KMS-11 (cell line): Measurements from ENCODE around the gene KIF25.
"Not testable (repeated sequence)": the region's sequence is repeated elsewhere in the genome, so short reads cannot be mapped to it uniquely, and the experiment has no call there.

Source experiments
- H2AFZ ChIP-seq: fragments of 200-600 bp; sonication (generic); 2 replicates; pipeline ENCODE4 v1.6.1; 2016; ENCODE audit warnings: antibody characterized with exemption, mixed run types, low read depth
- H3K27ac ChIP-seq: fragments of 200-600 bp; sonication (generic); 2 replicates; pipeline ENCODE4 v1.6.1; 2016; ENCODE audit warnings: mild to moderate bottlenecking, mixed run types
- H3K27me3 ChIP-seq: fragments of 200-600 bp; sonication (generic); 2 replicates; pipeline ENCODE4 v1.6.1; 2017; ENCODE audit warnings: mild to moderate bottlenecking, low read depth, mixed run types, moderate library complexity; ENCODE audit not compliant: insufficient read depth
- H3K36me3 ChIP-seq: fragments of 200-600 bp; sonication (generic); 2 replicates; pipeline ENCODE4 v1.6.1; 2017; ENCODE audit warnings: mild to moderate bottlenecking, mixed run types; ENCODE audit not compliant: insufficient read depth
- H3K4me1 ChIP-seq: fragments of 200-600 bp; sonication (generic); 2 replicates; pipeline ENCODE4 v1.6.1; 2016; ENCODE audit warnings: mild to moderate bottlenecking, low read depth, mixed run types; ENCODE audit not compliant: poor library complexity, severe bottlenecking
- H3K4me2 ChIP-seq: fragments of 200-600 bp; sonication (generic); 2 replicates; pipeline ENCODE4 v1.7.0; 2016; ENCODE audit warnings: mild to moderate bottlenecking, mixed run types
- H3K4me3 ChIP-seq: fragments of 200-600 bp; sonication (generic); IDR thresholded peaks from 2 replicates; pipeline ENCODE4 v1.6.1; 2017; ENCODE audit warnings: low read depth, low read length, mixed read lengths; ENCODE audit not compliant: insufficient read depth
- H3K79me2 ChIP-seq: fragments of 200-600 bp; sonication (generic); 2 replicates; pipeline ENCODE4 v1.6.1; 2016; ENCODE audit warnings: low read depth, mixed run types; ENCODE audit not compliant: insufficient read depth
- H3K9ac ChIP-seq: fragments of 200-600 bp; sonication (generic); 2 replicates; pipeline ENCODE4 v1.6.1; 2016; ENCODE audit warnings: mild to moderate bottlenecking, mixed run types
- H4K20me1 ChIP-seq: fragments of 200-600 bp; sonication (generic); 2 replicates; pipeline ENCODE4 v1.6.1; 2016; ENCODE audit warnings: mild to moderate bottlenecking, mixed run types; ENCODE audit not compliant: insufficient read depth
- CTCF ChIP-seq: fragments of 200-600 bp; sonication (generic); conservative IDR thresholded peaks from 2 replicates; pipeline ENCODE4 v1.6.1; 2017; ENCODE audit warnings: low read depth, mild to moderate bottlenecking, antibody characterized with exemption, low read length, moderate library complexity, mixed read lengths

The KIF25 gene

GRCh38 chr6:168075216-168075615 is 77.7 kb downstream of the KIF25 start:
- Histone ChIP-seq H3K4me1 (no peaks in the 10 kb centered on the region), H3K27ac (no peak overlapping the region), H3K9ac (no peak overlapping the region), H3K36me3 (no peaks in the 10 kb centered on the region), H3K79me2 (no peaks in the 10 kb centered on the region), H3K4me2 (no peak overlapping the region), H3K4me3 (no peak overlapping the region), H3K27me3 (no peaks in the 10 kb centered on the region; the same call in 1 of the 2 replicates), H4K20me1 (no peaks in the 10 kb centered on the region), H2AFZ (no peak overlapping the region)
- TF ChIP-seq CTCF: no peak

- no peak overlapping the region for H2AFZ ChIP-seq
- H4K20me1 ChIP-seq: no peaks in the 10 kb centered on the region
- H3K27ac ChIP-seq: no peak overlapping the region
- no peaks in the 10 kb centered on the region for H3K4me1 ChIP-seq
- H3K79me2 ChIP-seq: no peaks in the 10 kb centered on the region
- H3K36me3 ChIP-seq: no peaks in the 10 kb centered on the region
- TF ChIP-seq CTCF: no peak
- H3K4me3 ChIP-seq: no peak overlapping the region
- no peaks in the 10 kb centered on the region; the same call in 1 of the 2 replicates for H3K27me3 ChIP-seq
- H3K4me2 ChIP-seq: no peak overlapping the region
- no peak overlapping the region for H3K9ac ChIP-seq
These were observed 78.3 kb downstream of the KIF25 start for GRCh38 chr6:168075787-168076202.

GRCh38 chr6:168077401-168077800 is 79.9 kb downstream of the KIF25 start:
- H3K4me1 ChIP-seq, H3K4me2 ChIP-seq, H3K36me3 ChIP-seq, H3K4me3 ChIP-seq, H3K27ac ChIP-seq, H3K27me3 ChIP-seq, H3K79me2 ChIP-seq, H2AFZ ChIP-seq, H3K9ac ChIP-seq, H4K20me1 ChIP-seq: not testable (repeated sequence)

- Histone ChIP-seq H3K9ac (no peak overlapping the region), H3K4me2 (no peak overlapping the region), H3K27me3 (no peaks in the 10 kb centered on the region; the same call in 1 of the 2 replicates), H4K20me1 (no peaks in the 10 kb centered on the region), H3K4me1 (no peaks in the 10 kb centered on the region), H3K4me3 (no peak overlapping the region), H2AFZ (no peak overlapping the region), H3K27ac (no peak overlapping the region), H3K79me2 (no peaks in the 10 kb centered on the region), H3K36me3 (no peaks in the 10 kb centered on the region)
- TF ChIP-seq CTCF: no peak
These were observed 80.9 kb downstream of the KIF25 start for GRCh38 chr6:168078175-168078942.

- H4K20me1 ChIP-seq: no peaks in the 10 kb centered on the region
- H3K4me3 ChIP-seq: no peak within 1 kb of the TSS
- H3K36me3 ChIP-seq: no peaks in the 10 kb centered on the region
- no peak within 1 kb of the TSS for H3K27ac ChIP-seq
- H3K4me1 ChIP-seq: no peaks in the 10 kb centered on the region
- no peak within 1 kb of the TSS for H3K9ac ChIP-seq
- no peak within 1 kb of the TSS for H3K4me2 ChIP-seq
- TF ChIP-seq CTCF: no peak
- peaks cover 1% of the 10 kb centered on the region; the same call in 1 of the 2 replicates for H3K27me3 ChIP-seq
- H2AFZ ChIP-seq: no peak within 1 kb of the TSS
- no peaks in the 10 kb centered on the region for H3K79me2 ChIP-seq
These were observed 81.5 kb downstream of the KIF25 start, which contains the start of gene FRMD1 for GRCh38 chr6:168078943-168079405. Gene FRMD1 (minus strand): TSS chr6:168079212. CDS start chr6:168079094, 118 bp downstream.
